GM21360 (cell line): ENCODE data around the gene DGKD.

Experiments used
- ATAC-seq: cut with Tn5 transposase; IDR thresholded peaks from one replicate; pipeline ENCODE4 v1.9.1; 2021; ENCODE audit warnings: mild to moderate bottlenecking, moderate library complexity; ENCODE audit not compliant: unreplicated experiment

Gene DGKD

GRCh38 chr2:233471291-233472035 is 117.2 kb downstream of the DGKD start:
- no peak for ATAC-seq

DNA sequence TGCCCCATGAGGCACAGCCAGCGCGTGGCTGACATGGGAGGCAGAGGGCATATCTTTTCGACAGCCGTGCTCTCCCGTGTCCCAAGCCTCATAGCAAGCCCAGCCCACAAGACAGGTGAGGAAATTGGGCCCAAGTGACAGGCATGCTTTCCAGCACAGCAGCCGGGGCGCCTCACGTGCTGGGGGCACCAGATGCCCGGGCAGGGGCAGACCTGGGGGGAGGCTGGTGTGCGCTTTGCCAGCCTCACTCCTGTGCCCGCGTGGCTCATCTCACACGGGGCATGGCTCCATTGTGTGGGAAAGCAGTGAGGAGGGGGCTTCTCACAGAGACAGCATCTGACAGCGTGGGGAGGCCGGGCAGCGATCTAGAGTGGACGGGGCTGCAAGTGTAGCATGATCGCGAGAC is 119.1 kb downstream of the DGKD start:
- ATAC-seq = no peak

GRCh38 chr2:233473878-233474277 is 119.6 kb downstream of the DGKD start:
- ATAC-seq = no peak

DNA sequence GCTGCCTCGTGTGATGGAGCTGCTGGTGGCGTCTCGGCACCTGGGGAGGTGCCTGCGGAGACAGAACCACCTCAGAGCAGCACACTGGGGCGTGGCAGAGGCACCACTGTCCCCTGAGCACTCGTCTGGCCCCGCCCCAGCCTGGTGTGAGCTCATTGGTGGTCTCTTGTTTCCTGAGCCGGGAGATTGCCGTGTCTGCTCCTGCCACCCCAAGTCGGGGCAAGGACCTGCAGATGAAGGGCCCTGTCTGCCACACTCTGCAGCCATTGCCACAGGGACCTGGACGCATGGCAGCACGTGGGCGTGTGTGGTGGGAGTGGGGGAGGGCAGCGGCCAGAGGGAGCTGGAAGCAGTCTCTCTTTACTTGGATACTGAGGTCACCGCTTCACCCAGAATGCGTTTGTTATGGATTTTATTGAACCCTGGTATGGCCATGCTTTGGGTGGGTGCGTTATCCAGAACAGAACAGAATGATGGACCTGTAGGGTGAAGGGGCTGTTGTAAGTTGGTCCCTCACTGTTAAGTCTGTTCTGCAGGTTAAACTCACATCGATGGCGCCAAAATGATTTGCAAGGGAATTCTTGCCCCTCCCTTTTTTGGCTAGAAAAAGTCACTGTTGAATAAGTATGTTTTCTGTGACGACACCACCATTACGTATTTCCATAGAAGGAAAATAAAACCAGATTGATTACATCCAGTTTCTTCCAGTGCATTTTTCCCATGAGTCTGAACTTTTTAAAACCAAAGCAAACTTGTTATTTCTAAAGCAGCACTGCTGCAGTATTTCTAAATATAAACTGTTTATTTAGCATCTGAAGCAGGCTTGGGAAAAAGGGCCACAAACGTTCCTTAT is 120.2 kb downstream of the DGKD start:
- no peak for ATAC-seq

GRCh38 chr2:233476063-233476410 is 121.7 kb downstream of the DGKD start:
- no peak for ATAC-seq

- ATAC-seq = no peak
Observed at GRCh38 chr2:233476651-233477547, 122.6 kb downstream of the DGKD start.

- ATAC-seq = no peak
Observed at GRCh38 chr2:233477548-233478433, 123.5 kb downstream of the DGKD start.

DNA sequence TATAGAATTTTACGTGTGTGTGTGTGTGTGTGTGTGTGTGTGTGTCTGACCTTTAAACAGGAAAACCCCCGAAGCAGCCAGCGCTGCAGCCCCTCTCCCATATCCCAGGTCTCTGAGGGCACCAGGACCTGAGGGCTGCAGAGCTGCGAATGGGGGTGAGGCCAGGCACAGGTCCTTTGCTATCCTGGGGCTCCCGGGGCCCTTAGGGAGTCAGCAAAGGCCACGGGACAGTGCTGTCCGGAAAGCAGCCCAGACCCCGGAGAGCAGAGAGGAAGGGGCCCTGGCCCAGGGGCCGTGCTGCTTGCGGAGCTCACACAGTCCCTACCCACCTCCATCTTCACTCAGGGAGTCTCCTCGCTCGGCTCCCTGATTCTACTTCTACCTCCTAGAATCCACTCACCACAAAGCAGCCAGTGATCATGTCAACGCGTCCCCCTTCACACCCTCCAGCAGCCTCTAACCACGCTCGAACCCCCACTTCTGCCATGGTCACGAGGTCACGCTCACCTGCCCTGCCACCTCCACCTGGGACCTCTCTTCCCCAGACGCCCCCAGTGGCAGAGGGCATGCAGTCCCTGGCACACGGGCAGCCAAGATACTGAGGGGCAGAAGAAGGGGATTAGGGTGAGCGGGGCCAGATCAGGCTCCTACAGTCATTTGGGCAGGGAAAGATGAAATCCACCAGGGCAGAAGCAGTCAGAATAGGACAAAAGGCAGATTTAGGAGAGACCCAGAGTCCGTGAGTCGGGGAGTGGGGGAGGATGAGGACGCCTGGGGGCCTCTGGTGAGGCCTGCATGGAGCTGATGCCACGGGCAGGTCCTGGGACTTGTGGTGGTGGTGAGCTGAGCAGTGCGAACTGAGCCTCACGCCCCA is 125.6 kb downstream of the DGKD start:
- no peak for ATAC-seq

DNA sequence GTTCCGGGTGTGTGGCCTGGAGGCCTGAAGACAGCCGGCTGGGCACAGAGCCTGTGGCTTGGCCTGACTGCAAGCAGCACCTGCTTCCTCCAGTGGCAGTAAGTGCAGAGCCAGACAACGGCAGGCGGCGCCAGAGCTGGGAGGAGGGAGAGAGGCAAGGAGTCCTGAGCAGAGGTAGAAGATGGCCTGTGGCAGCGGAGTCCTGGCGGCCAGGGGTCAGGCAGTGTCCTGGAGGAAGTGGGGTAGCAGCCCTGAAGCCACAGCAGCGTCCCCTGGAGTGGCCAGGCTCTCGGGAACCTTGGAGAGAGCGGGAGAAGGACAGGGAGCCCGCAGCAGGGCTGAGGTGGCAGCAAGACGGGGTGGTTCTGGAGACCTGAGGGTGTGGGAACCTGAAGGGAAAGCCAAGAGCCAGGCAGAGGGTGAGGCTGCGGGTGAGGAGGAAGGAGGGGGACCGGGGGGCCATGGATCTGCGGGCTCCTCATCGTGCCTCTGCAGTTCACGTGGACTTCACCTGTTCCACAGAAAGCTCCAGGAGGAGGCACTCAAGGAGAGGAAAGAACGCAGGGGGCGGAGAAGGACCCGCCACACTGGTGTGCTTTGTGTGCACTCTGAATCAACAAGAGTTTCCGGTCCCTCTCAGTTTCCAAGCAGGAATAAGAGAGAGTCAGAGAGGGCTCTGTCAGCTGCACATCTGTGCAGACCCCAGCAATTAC is 126.4 kb downstream of the DGKD start:
- ATAC-seq = no peak

DNA sequence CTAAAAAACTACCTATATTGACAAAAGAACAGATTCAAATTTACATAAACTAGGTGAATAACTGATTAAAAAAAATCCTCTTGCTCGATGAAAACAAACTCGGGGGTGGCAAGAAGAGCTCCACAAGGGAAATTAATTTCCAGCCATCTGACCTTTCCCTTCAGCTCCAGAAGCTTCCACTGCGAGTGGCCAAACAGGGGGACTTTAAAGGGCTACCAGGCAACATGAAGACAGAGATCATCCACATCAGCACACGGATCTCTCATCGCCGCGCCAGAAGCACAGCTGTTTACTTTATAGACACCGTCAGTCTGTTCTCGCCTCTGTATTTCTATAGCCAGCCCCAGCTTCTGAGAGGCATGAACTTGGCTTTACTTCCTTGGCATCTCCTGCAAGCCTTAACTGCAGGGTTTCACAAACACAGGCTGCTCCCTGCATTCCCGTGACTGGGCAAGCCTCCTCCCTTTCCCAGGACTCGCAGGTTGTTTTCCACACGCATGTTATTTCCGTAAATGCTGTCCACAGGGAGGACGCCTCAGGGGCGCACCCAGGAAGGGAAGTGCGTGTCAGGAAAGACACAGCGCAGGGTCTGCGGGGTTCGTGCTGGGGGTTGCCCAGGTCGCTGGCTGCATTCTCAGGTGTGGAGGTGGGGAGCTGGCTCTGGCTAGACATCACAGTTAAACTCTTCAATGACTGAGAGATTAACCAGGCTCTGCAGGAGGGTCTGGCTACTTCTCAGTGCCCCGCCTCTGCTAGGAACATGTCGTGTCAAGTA is 127.3 kb downstream of the DGKD start:
- ATAC-seq = no peak

DNA sequence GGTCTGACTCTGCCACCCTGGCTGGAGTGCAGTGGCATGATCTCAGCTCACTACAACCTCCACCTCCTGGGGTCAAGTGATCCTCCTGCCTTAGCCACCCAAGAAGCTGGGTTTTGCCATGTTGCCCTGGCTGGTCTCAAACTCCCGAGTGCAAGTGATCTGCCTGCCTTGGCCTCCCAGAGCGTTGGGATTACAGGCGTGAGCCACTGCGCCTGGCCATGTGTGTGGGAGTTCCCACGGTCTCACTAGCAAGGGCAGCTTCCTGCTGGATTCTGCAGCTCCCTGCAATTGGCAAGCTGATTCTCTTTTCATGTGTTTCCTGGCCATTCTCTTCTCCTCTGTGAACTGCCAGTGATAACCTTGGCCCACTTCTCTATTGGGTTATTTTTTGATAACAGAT is 128.3 kb downstream of the DGKD start:
- ATAC-seq = no peak

DNA sequence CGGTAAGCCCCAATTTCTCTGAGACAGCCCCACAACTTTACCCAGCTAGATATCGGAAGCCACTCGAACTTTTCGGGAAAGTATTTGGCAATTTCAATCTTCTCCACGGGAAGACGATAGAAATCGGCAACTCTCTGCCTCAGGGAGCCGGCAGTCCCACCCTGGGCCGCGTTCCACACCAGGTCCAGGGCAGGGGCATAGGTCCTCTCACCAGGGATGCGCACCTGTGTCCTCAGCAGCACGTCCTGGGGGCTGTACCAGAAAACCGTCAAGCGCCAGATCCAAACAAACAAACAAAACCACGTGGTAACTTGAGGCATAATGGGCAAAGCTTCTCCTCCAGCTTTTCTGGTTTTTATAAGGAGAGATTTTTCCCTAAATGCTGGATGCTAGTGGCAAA is 131.4 kb downstream of the DGKD start:
- no peak for ATAC-seq

GRCh38 chr2:233486357-233486756 is 132.1 kb downstream of the DGKD start:
- no peak for ATAC-seq

- no peak for ATAC-seq
Observed at GRCh38 chr2:233486778-233487552, 132.7 kb downstream of the DGKD start.

- ATAC-seq = no peak
Observed at GRCh38 chr2:233487748-233488345, 133.6 kb downstream of the DGKD start.

- ATAC-seq = no peak
Observed at GRCh38 chr2:233489143-233489542, 134.8 kb downstream of the DGKD start.

- no peak for ATAC-seq
Observed at GRCh38 chr2:233489666-233490065, 135.4 kb downstream of the DGKD start.
